ENCODE data around the gene MND1. TPM values are rescaled to one million over a fixed set of nuclear protein-coding genes. Genes with fewer than 3 reads are reported as not detected.
A peak's percentile ranks its signal among the peaks of the same experiment; 100 is the strongest.

Gene MND1
- total and polyA plus RNA-seq, 8 donors: 2.3 to 19.2 (median 10.0) TPM

- Histone ChIP-seq H3K4me3 (no peak overlapping the region), H3K9me3 (no peaks in the 10 kb centered on the region), H3K4me1 (no peaks in the 10 kb centered on the region), H3K27ac (no peak overlapping the region), H3K27me3 (no peaks in the 10 kb centered on the region), H3K36me3 (no peaks in the 10 kb centered on the region)
- intact Hi-C loops (cut with DNase I): no loop called here
- DNase-seq (no peak), ATAC-seq (no peak)
- no peak for TF ChIP-seq CTCF (IDR thresholded peaks at IDR 0.05)
Measured at GRCh38 chr4:153419673-153420278, 75.3 kb downstream of the MND1 start.

GRCh38 chr4:153420361-153420760, 75.9 kb downstream of the MND1 start:
- no peak overlapping the region for H3K27ac ChIP-seq
- no peak for TF ChIP-seq CTCF (IDR thresholded peaks at IDR 0.05)
- H3K4me1 ChIP-seq: no peaks in the 10 kb centered on the region
- no peak for DNase-seq
- no peaks in the 10 kb centered on the region for H3K9me3 ChIP-seq
- no peaks in the 10 kb centered on the region for H3K36me3 ChIP-seq
- ATAC-seq: no peak
- no peak overlapping the region for H3K4me3 ChIP-seq
- intact Hi-C loops (cut with DNase I): no loop called here
- H3K27me3 ChIP-seq: no peaks in the 10 kb centered on the region

GRCh38 chr4:153421941-153422340, 77.5 kb downstream of the MND1 start:
- no peaks in the 10 kb centered on the region for H3K27me3 ChIP-seq

GRCh38 chr4:153426207-153426885, 81.9 kb downstream of the MND1 start:
- no peaks in the 10 kb centered on the region for H3K27me3 ChIP-seq
- ATAC-seq: no peak
- intact Hi-C loops (cut with DNase I): no loop called here
- H3K27ac ChIP-seq: no peak overlapping the region
- no peak for TF ChIP-seq CTCF (IDR thresholded peaks at IDR 0.05)
- H3K4me3 ChIP-seq: no peak overlapping the region
- H3K9me3 ChIP-seq: no peaks in the 10 kb centered on the region
- no peaks in the 10 kb centered on the region for H3K36me3 ChIP-seq
- DNase-seq: peak in 1 of 4 donors; percentile 30
- no peaks in the 10 kb centered on the region for H3K4me1 ChIP-seq

More at GRCh38 chr4:153421941-153422340, 77.5 kb downstream of the MND1 start:
- no peaks in the 10 kb centered on the region for H3K4me1 ChIP-seq
- DNase-seq (no peak), ATAC-seq (no peak)
- H3K9me3 ChIP-seq: no peaks in the 10 kb centered on the region
- no peak overlapping the region for H3K4me3 ChIP-seq
- no peak overlapping the region for H3K27ac ChIP-seq
- TF ChIP-seq CTCF (IDR thresholded peaks at IDR 0.05): no peak
- no peaks in the 10 kb centered on the region for H3K36me3 ChIP-seq
- intact Hi-C loops (cut with DNase I): no loop called here

- Histone ChIP-seq H3K27me3 (no peaks in the 10 kb centered on the region), H3K27ac (no peak overlapping the region), H3K9me3 (no peaks in the 10 kb centered on the region), H3K4me3 (no peak overlapping the region), H3K36me3 (no peaks in the 10 kb centered on the region), H3K4me1 (no peaks in the 10 kb centered on the region)
- intact Hi-C loops (cut with DNase I): no loop called here
- DNase-seq (peak in 1 of 4 donors; percentile 32), ATAC-seq (no peak)
- no peak for TF ChIP-seq CTCF (IDR thresholded peaks at IDR 0.05)
Measured at GRCh38 chr4:153427363-153428071, 83.0 kb downstream of the MND1 start.

Measured in left lung (tissue), 10 donors.